ENCODE data around the gene KMT2C.
"Not testable (repeated sequence)": the region's sequence is repeated elsewhere in the genome, so short reads cannot be mapped to it uniquely, and the experiment has no call there.

KMT2C gene

GRCh38 chr7:152353281-152353680 lies 82.5 kb downstream of the KMT2C start:
- not testable (repeated sequence) for DNase-seq

- not testable (repeated sequence) for DNase-seq
These were observed 84.1 kb downstream of the KMT2C start for GRCh38 chr7:152351747-152352146.

GRCh38 chr7:152351168-152351567 lies 84.6 kb downstream of the KMT2C start:
- DNase-seq = no peak

- DNase-seq = no peak
These were observed 87.9 kb downstream of the KMT2C start for GRCh38 chr7:152347888-152348287.

- peak; percentile 53 for DNase-seq
These were observed 91.5 kb downstream of the KMT2C start for GRCh38 chr7:152344253-152344652.

GRCh38 chr7:152342796-152343195 lies 93.0 kb downstream of the KMT2C start:
- DNase-seq = no peak

- DNase-seq = no peak
These were observed 93.9 kb downstream of the KMT2C start for GRCh38 chr7:152341914-152342236.

- peak; percentile 71 for DNase-seq
These were observed 94.5 kb downstream of the KMT2C start for GRCh38 chr7:152341039-152341913.

GRCh38 chr7:152340161-152340560 lies 95.6 kb downstream of the KMT2C start:
- peak; percentile 47 for DNase-seq

- no peak for DNase-seq
These were observed 97.2 kb downstream of the KMT2C start for GRCh38 chr7:152338561-152338960.

- peak; percentile 46 for DNase-seq
These were observed 98.9 kb downstream of the KMT2C start for GRCh38 chr7:152336754-152337368.

- DNase-seq = peak; percentile 73
These were observed 99.8 kb downstream of the KMT2C start for GRCh38 chr7:152335900-152336571.

GRCh38 chr7:152333134-152333533 lies 102.7 kb downstream of the KMT2C start:
- no peak for DNase-seq

GRCh38 chr7:152330827-152331226 lies 105.0 kb downstream of the KMT2C start:
- DNase-seq = no peak

GRCh38 chr7:152329469-152329868 lies 106.3 kb downstream of the KMT2C start:
- no peak for DNase-seq

GRCh38 chr7:152328234-152328633 lies 107.6 kb downstream of the KMT2C start:
- DNase-seq = no peak

- DNase-seq = no peak
These were observed 120.0 kb downstream of the KMT2C start for GRCh38 chr7:152315845-152316244.

GRCh38 chr7:152313831-152314604 lies 121.8 kb downstream of the KMT2C start:
- DNase-seq = peak; percentile 91

- DNase-seq = peak; percentile 9
These were observed 122.6 kb downstream of the KMT2C start for GRCh38 chr7:152313217-152313616.

- DNase-seq = peak; percentile 30
These were observed 123.5 kb downstream of the KMT2C start for GRCh38 chr7:152312316-152312715.

- no peak for DNase-seq
These were observed 127.9 kb downstream of the KMT2C start for GRCh38 chr7:152307902-152308301.

- not testable (repeated sequence) for DNase-seq
These were observed 136.2 kb downstream of the KMT2C start for GRCh38 chr7:152299542-152300143.

- no peak for DNase-seq
These were observed 142.9 kb downstream of the KMT2C start for GRCh38 chr7:152292897-152293296.

Data from inflammatory macrophage treated with lipopolysaccharide for 4 hours (primary cell).